Breast epithelium (tissue), 3 donors: ENCODE measurements around the gene TRIM33.

Experiments
- POLR2A ChIP-seq: fragments of 450-650 bp; IDR thresholded peaks from one replicate; pipeline ENCODE4 v1.6.1; 2016; ENCODE audit warnings: antibody characterized with exemption, mild to moderate bottlenecking, moderate library complexity
- POLR2AphosphoS5 ChIP-seq, 3 donors: sonication (generic); formaldehyde crosslinking; IDR thresholded peaks; one replicate each; pipeline ENCODE4 v1.6.1; 2017; ENCODE audit warnings: antibody characterized with exemption in 3 of 3
- TF ChIP-seq, protein P1 (sequence below), 3 donors: fragments of 450-650 bp; IDR thresholded peaks; one replicate each; pipeline ENCODE4 v1.5.1; 2016 to 2017; ENCODE audit warnings: antibody characterized with exemption in 3 of 3, mild to moderate bottlenecking in 3 of 3, moderate library complexity in 3 of 3

DNA sequence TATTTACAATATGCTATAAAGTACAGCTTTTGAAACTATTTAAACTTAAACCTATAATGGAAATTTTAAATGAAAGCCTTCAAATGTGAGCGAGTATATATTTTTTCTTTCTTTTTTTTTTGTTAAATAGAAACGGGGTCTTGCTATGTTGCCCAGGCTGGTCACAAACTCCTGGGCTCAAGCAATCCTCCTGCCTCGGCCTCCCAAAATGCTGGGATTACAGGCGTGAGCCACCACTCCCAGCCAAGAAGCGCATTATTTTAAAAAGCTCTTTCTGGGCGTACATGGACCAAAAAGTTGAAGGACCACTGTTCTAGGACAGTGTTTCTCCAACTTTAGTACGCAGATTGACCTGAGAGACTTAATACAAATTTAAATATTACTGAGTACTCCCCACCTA, 87.5 kb downstream of the TRIM33 start:
- TF ChIP-seq POLR2AphosphoS5 (IDR thresholded peaks at IDR 0.05), result no peak
- TF ChIP-seq, protein P1, sequence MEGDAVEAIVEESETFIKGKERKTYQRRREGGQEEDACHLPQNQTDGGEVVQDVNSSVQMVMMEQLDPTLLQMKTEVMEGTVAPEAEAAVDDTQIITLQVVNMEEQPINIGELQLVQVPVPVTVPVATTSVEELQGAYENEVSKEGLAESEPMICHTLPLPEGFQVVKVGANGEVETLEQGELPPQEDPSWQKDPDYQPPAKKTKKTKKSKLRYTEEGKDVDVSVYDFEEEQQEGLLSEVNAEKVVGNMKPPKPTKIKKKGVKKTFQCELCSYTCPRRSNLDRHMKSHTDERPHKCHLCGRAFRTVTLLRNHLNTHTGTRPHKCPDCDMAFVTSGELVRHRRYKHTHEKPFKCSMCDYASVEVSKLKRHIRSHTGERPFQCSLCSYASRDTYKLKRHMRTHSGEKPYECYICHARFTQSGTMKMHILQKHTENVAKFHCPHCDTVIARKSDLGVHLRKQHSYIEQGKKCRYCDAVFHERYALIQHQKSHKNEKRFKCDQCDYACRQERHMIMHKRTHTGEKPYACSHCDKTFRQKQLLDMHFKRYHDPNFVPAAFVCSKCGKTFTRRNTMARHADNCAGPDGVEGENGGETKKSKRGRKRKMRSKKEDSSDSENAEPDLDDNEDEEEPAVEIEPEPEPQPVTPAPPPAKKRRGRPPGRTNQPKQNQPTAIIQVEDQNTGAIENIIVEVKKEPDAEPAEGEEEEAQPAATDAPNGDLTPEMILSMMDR (IDR thresholded peaks at IDR 0.05), result no peak
- no peak for TF ChIP-seq POLR2A
